Measurements from ENCODE around the gene PARVA. TPM values are rescaled to one million over a fixed set of nuclear protein-coding genes. Genes with fewer than 3 reads are reported as not detected.

The PARVA gene
- total and polyA plus RNA-seq, 9 of the 15 experiments (the other 6 are each of a cell fraction or from before 2014, with no cell fraction given), result 0.11 TPM; not detected in 8

- intact Hi-C loops (cut with micrococcal nuclease), result loop anchor here (1.0 to 10.0 kb wide), 4 partner anchors 43 to 564 kb away; no protein-coding TSS in a partner anchor
- no peak for DNase-seq (ENCODE audit: extremely low read depth in 1 of 4, low spot score in 3 of 4)
- no peak overlapping the region for H3K4me3 ChIP-seq
- no TSS peak for BruUV-seq (replicated peaks)
- no peak for FAIRE-seq
- 0 out of 2 replicates have a peak, but pooled peaks cover 3% of the 10 kb centered on the region for H4K20me1 ChIP-seq (replicated peaks; ENCODE audit: control insufficient read depth, insufficient read depth, low read length)
- no peaks in the 10 kb centered on the region for H3K79me2 ChIP-seq (ENCODE audit: control insufficient read depth, insufficient read depth, low read length)
- H3K4me2 ChIP-seq (ENCODE audit: insufficient read depth, low read length), result no peak overlapping the region
- peak; percentile 58 for TF ChIP-seq NFIC (IDR thresholded peaks at IDR 0.05)
- no peak for TF ChIP-seq RCOR1 (IDR thresholded peaks at IDR 0.05; ENCODE audit: borderline replicate concordance in 1 of 2, low read depth in 2 of 2, low read length in 2 of 2)
- H3K36me3 ChIP-seq (ENCODE audit: control insufficient read depth, insufficient read depth, low read length), result no peaks in the 10 kb centered on the region
- ATAC-seq, result no peak
- H3K27me3 ChIP-seq (ENCODE audit: control insufficient read depth in 2 of 2, insufficient read depth in 2 of 2, low read length in 2 of 2), result no peaks in the 10 kb centered on the region; a peak in 1 of 5 replicates
- in situ Hi-C loops (cut with MboI), result loop anchor here (25.0 kb wide), 1 partner anchor 857 kb away; no protein-coding TSS in a partner anchor
- no peak overlapping the region for H2AFZ ChIP-seq (ENCODE audit: low read depth, low read length)
- no peak overlapping the region for H3K9ac ChIP-seq (ENCODE audit: insufficient read depth in 1 of 2, low read depth in 2 of 2, low read length in 2 of 2)
- 25% methylated on average over 6 of the region's 7 CpGs for WGBS (ENCODE audit: insufficient coverage, low coverage, missing lambda C conversion rate)
- no peaks in the 10 kb centered on the region; a peak in 1 of 5 replicates for H3K4me1 ChIP-seq (replicated peaks in 1 of 2; ENCODE audit: control insufficient read depth in 2 of 2, insufficient read depth in 2 of 2, low read length in 2 of 2)
- H3K9me3 ChIP-seq (replicated peaks; ENCODE audit: control insufficient read depth, insufficient read depth, low read depth, low read length), result no peaks in the 10 kb centered on the region
- no peak overlapping the region for H3K27ac ChIP-seq (ENCODE audit: extremely low read depth, low read depth, low read length)
- POLR2A ChIA-PET, result interaction anchor here (1.0 to 1.5 kb wide), 4 partner anchors 11 to 22 kb away, joined by 3 to 5 read pairs (median 3); no protein-coding TSS in a partner anchor
- CTCF ChIA-PET (ENCODE audit: low intra/inter-chr PET ratio), result interaction anchor here (0.6 to 2.9 kb wide), 9 partner anchors 42 to 1918 kb away, joined by 3 to 15 read pairs (median 4); no protein-coding TSS in a partner anchor
- no peaks in the 10 kb centered on the region for H3K9me1 ChIP-seq (ENCODE audit: control insufficient read depth, insufficient read depth, low read length)
These were observed 46.7 kb upstream of the PARVA start for GRCh38 chr11:12330485-12331231.

Measured in K562 (cell line).